ENCODE data around the gene MAP4.

The MAP4 gene

GRCh38 chr3:47989981-47990440 is 26.2 kb downstream of the MAP4 start:
- in situ Hi-C loops (cut with MboI; ENCODE audit: low pct_unique_long_range_greater_than_20kb, low sequenced_read_pairs, unreplicated experiment): loop anchor here (10.0 to 25.0 kb wide), 2 partner anchors 155 to 478 kb away; partner anchors contain the start of gene ELP6
- TF ChIP-seq, protein P1, sequence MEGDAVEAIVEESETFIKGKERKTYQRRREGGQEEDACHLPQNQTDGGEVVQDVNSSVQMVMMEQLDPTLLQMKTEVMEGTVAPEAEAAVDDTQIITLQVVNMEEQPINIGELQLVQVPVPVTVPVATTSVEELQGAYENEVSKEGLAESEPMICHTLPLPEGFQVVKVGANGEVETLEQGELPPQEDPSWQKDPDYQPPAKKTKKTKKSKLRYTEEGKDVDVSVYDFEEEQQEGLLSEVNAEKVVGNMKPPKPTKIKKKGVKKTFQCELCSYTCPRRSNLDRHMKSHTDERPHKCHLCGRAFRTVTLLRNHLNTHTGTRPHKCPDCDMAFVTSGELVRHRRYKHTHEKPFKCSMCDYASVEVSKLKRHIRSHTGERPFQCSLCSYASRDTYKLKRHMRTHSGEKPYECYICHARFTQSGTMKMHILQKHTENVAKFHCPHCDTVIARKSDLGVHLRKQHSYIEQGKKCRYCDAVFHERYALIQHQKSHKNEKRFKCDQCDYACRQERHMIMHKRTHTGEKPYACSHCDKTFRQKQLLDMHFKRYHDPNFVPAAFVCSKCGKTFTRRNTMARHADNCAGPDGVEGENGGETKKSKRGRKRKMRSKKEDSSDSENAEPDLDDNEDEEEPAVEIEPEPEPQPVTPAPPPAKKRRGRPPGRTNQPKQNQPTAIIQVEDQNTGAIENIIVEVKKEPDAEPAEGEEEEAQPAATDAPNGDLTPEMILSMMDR (IDR thresholded peaks at IDR 0.05; ENCODE audit: extremely low read depth, insufficient read depth, missing control alignments): peak; percentile 88
- DNase-seq (ENCODE audit: low spot score): peak; percentile 62

DNA sequence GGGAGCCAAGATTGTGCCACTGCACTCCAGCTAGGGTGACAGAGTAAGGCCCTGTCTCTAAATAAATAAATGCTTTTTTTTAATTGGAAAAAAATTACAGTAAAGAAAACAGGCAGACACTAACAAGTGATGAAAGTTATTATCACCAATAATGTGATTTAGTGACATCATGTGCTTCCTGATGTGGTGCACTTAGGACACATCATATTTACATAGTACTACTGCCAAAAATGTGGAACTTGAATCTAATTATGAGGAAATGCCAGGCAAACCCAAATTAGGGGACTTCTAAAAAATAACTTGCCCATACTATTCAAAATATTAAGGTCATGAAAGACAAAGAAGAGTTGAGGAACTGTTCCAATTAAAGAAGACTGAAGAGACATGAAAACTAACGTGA is 30.8 kb downstream of the MAP4 start:
- TF ChIP-seq, protein P1 (IDR thresholded peaks at IDR 0.05; ENCODE audit: extremely low read depth, insufficient read depth, missing control alignments): no peak
- no peak for DNase-seq (ENCODE audit: low spot score)
- in situ Hi-C loops (cut with MboI; ENCODE audit: low pct_unique_long_range_greater_than_20kb, low sequenced_read_pairs, unreplicated experiment): loop anchor here (25.0 kb wide), 1 partner anchor 473 kb away; the partner anchor contains the start of gene ELP6

- TF ChIP-seq, protein P1 (IDR thresholded peaks at IDR 0.05; ENCODE audit: extremely low read depth, insufficient read depth, missing control alignments): no peak
- in situ Hi-C loops (cut with MboI; ENCODE audit: low pct_unique_long_range_greater_than_20kb, low sequenced_read_pairs, unreplicated experiment): loop anchor here (25.0 kb wide), 1 partner anchor 472 kb away; the partner anchor contains the start of gene ELP6
- no peak for DNase-seq (ENCODE audit: low spot score)
These were observed 32.0 kb downstream of the MAP4 start for GRCh38 chr3:47984075-47984728.

DNA sequence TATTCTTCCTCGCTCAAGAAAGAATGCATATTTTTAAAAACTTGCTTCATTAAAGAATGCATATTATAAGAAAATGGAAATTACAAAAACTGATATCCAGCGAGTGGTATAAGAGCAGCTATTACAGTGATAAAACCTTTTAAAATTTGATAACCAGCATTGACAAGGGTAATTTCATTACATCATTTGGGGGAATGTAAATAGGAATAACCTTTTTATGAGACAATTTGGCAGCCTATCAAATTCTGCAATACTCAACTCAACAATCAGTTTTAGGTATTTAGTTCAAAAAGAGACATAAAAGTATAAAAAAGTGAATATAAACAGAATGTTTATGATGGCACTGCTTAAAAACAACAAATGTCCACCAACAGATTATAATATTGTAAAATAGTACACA is 35.4 kb downstream of the MAP4 start:
- TF ChIP-seq, protein P1 (IDR thresholded peaks at IDR 0.05; ENCODE audit: extremely low read depth, insufficient read depth, missing control alignments): no peak
- in situ Hi-C loops (cut with MboI; ENCODE audit: low pct_unique_long_range_greater_than_20kb, low sequenced_read_pairs, unreplicated experiment): loop anchor here (25.0 kb wide), 1 partner anchor 468 kb away; the partner anchor contains the start of gene ELP6
- no peak for DNase-seq (ENCODE audit: low spot score)

DNA sequence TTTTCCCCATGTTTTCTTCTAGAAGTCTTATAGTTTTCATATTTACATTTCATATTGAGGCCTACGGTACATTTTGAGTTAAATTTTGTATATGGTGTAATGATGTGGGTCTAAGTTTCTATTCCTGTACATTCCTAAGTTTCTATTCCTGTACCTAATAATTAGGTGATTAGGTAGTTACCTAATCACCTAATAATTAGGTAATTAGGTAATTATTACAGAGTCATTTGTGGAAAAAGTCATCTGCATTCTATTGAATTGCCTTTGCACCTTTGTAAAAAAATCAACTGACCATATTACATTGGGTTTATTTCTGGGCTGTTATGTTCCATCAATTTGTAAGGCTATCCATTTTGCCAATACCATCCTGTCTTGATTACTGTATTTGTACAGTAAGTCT is 37.1 kb downstream of the MAP4 start:
- in situ Hi-C loops (cut with MboI; ENCODE audit: low pct_unique_long_range_greater_than_20kb, low sequenced_read_pairs, unreplicated experiment): loop anchor here (25.0 kb wide), 1 partner anchor 467 kb away; the partner anchor contains the start of gene ELP6
- TF ChIP-seq, protein P1 (IDR thresholded peaks at IDR 0.05; ENCODE audit: extremely low read depth, insufficient read depth, missing control alignments): no peak
- DNase-seq (ENCODE audit: low spot score): no peak

DNA sequence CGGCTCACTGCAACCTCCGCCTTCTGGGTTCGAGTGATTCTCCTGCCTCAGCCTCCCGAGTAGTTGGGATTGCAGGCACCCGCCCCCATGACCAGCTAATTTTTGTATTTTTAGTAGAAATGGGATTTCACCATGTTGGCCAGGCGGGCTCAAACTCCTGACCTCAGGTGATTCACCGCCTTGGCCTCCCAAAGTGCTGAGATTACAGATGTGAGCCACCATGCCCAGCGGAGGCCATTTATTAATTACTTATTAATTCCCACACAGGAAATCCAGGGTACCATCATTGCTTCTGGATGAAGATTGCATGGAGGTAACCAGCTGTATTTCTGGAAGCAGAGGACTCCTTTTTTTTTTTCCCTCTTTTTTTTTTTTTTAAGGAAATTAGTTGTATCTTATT is 37.8 kb downstream of the MAP4 start:
- DNase-seq (ENCODE audit: low spot score): no peak
- TF ChIP-seq, protein P1 (IDR thresholded peaks at IDR 0.05; ENCODE audit: extremely low read depth, insufficient read depth, missing control alignments): no peak
- in situ Hi-C loops (cut with MboI; ENCODE audit: low pct_unique_long_range_greater_than_20kb, low sequenced_read_pairs, unreplicated experiment): loop anchor here (25.0 kb wide), 1 partner anchor 466 kb away; the partner anchor contains the start of gene ELP6
